ENCODE data around the gene FBN1.

The FBN1 gene

GRCh38 chr15:48365575-48365974 is 279.9 kb downstream of the FBN1 start:
- Histone ChIP-seq H2AK5ac (ENCODE audit: low read depth, low read length) (no peak overlapping the region), H3K9ac (ENCODE audit: low read depth, low read length, poor library complexity) (no peak overlapping the region)

GRCh38 chr15:48363474-48363873 is 282.0 kb downstream of the FBN1 start:
- Histone ChIP-seq H2BK15ac (ENCODE audit: low read length) (no peak overlapping the region), H3K4ac (ENCODE audit: low read length) (no peak overlapping the region), H3K4me1 (ENCODE audit: control insufficient read depth in 2 of 2, insufficient read depth in 1 of 2, low read depth in 1 of 2, low read length in 2 of 2) (peaks cover 0 to 8% of the 10 kb centered on the region in 2 donors), H4K8ac (ENCODE audit: low read depth, low read length) (no peak overlapping the region), H3K36me3 (replicated peaks in 1 of 2; ENCODE audit: control insufficient read depth in 2 of 2, insufficient read depth in 2 of 2, low read length in 2 of 2) (no peaks in the 10 kb centered on the region), H2BK5ac (ENCODE audit: low read length) (no peak overlapping the region), H3K79me1 (ENCODE audit: low read depth, low read length) (no peaks in the 10 kb centered on the region), H3K9me3 (replicated peaks in 1 of 2; ENCODE audit: control insufficient read depth in 2 of 2, insufficient read depth in 1 of 2, low read depth in 1 of 2, low read length in 2 of 2) (peaks cover 0 to 2% of the 10 kb centered on the region in 2 donors), H3K4me3 (ENCODE audit: low read length in 2 of 2) (no peak overlapping the region), H2BK120ac (ENCODE audit: low read depth, low read length) (no peak overlapping the region), H2AK5ac (ENCODE audit: low read depth, low read length) (no peak overlapping the region), H3K23ac (ENCODE audit: low read depth, low read length, poor library complexity) (no peak overlapping the region), H3K4me2 (ENCODE audit: insufficient read depth, low read length, poor library complexity, severe bottlenecking) (no peak overlapping the region), H2AFZ (ENCODE audit: low read length) (no peak overlapping the region), H3K9ac (ENCODE audit: low read depth, low read length, poor library complexity) (no peak overlapping the region), H3K14ac (ENCODE audit: low read length) (no peak overlapping the region), H2BK12ac (ENCODE audit: low read length) (no peak overlapping the region), H4K91ac (ENCODE audit: low read depth, low read length, poor library complexity) (no peak overlapping the region), H3K18ac (ENCODE audit: low read length) (no peak overlapping the region), H3K27me3 (ENCODE audit: control insufficient read depth in 3 of 3, insufficient read depth in 3 of 3, low read depth in 1 of 3, low read length in 3 of 3) (no peaks in the 10 kb centered on the region), H3K27ac (replicated peaks; ENCODE audit: low read length) (no peak overlapping the region)
- no peak for DNase-seq (ENCODE audit: low spot score)
- WGBS, 2 donors (ENCODE audit: extremely low coverage in 2 of 2, insufficient read length in 2 of 2, insufficient replicate concordance in 1 of 2): no CpG with 5 or more reads among the region's 5 CpGs

More at GRCh38 chr15:48365575-48365974, 279.9 kb downstream of the FBN1 start:
- H2AFZ ChIP-seq (ENCODE audit: low read length): no peak overlapping the region
- no peaks in the 10 kb centered on the region for H3K36me3 ChIP-seq (replicated peaks in 1 of 2; ENCODE audit: control insufficient read depth in 2 of 2, insufficient read depth in 2 of 2, low read length in 2 of 2)
- H2BK120ac ChIP-seq (ENCODE audit: low read depth, low read length): no peak overlapping the region
- WGBS, 2 donors (ENCODE audit: extremely low coverage in 2 of 2, insufficient read length in 2 of 2, insufficient replicate concordance in 1 of 2): no CpG with 5 or more reads among the region's 1 CpG
- no peak overlapping the region for H3K4ac ChIP-seq (ENCODE audit: low read length)
- no peak overlapping the region for H3K14ac ChIP-seq (ENCODE audit: low read length)
- peaks cover 0 to 2% of the 10 kb centered on the region in 2 donors for H3K9me3 ChIP-seq (replicated peaks in 1 of 2; ENCODE audit: control insufficient read depth in 2 of 2, insufficient read depth in 1 of 2, low read depth in 1 of 2, low read length in 2 of 2)
- H2BK5ac ChIP-seq (ENCODE audit: low read length): no peak overlapping the region
- no peak overlapping the region for H3K27ac ChIP-seq (replicated peaks; ENCODE audit: low read length)
- no peak overlapping the region for H3K23ac ChIP-seq (ENCODE audit: low read depth, low read length, poor library complexity)
- H3K4me1 ChIP-seq (ENCODE audit: control insufficient read depth in 2 of 2, insufficient read depth in 1 of 2, low read depth in 1 of 2, low read length in 2 of 2): peaks cover 0 to 2% of the 10 kb centered on the region in 2 donors
- H2BK15ac ChIP-seq (ENCODE audit: low read length): no peak overlapping the region
- H3K18ac ChIP-seq (ENCODE audit: low read length): no peak overlapping the region
- H4K91ac ChIP-seq (ENCODE audit: low read depth, low read length, poor library complexity): no peak overlapping the region
- no peak overlapping the region for H4K8ac ChIP-seq (ENCODE audit: low read depth, low read length)
- H2BK12ac ChIP-seq (ENCODE audit: low read length): no peak overlapping the region
- no peaks in the 10 kb centered on the region for H3K79me1 ChIP-seq (ENCODE audit: low read depth, low read length)
- no peak for DNase-seq (ENCODE audit: low spot score)
- H3K27me3 ChIP-seq (ENCODE audit: control insufficient read depth in 3 of 3, insufficient read depth in 3 of 3, low read depth in 1 of 3, low read length in 3 of 3): no peaks in the 10 kb centered on the region
- H3K4me3 ChIP-seq (ENCODE audit: low read length in 2 of 2): no peak overlapping the region
- H3K4me2 ChIP-seq (ENCODE audit: insufficient read depth, low read length, poor library complexity, severe bottlenecking): no peak overlapping the region

GRCh38 chr15:48361685-48362084 is 283.8 kb downstream of the FBN1 start:
- Histone ChIP-seq H2BK120ac (ENCODE audit: low read depth, low read length) (no peak overlapping the region), H3K27me3 (ENCODE audit: control insufficient read depth in 3 of 3, insufficient read depth in 3 of 3, low read depth in 1 of 3, low read length in 3 of 3) (no peaks in the 10 kb centered on the region), H3K4me3 (ENCODE audit: low read length in 2 of 2) (no peak overlapping the region), H2BK12ac (ENCODE audit: low read length) (no peak overlapping the region), H3K23ac (ENCODE audit: low read depth, low read length, poor library complexity) (no peak overlapping the region), H2BK15ac (ENCODE audit: low read length) (no peak overlapping the region), H2BK5ac (ENCODE audit: low read length) (no peak overlapping the region), H3K9ac (ENCODE audit: low read depth, low read length, poor library complexity) (no peak overlapping the region), H4K8ac (ENCODE audit: low read depth, low read length) (no peak overlapping the region), H3K79me1 (ENCODE audit: low read depth, low read length) (no peaks in the 10 kb centered on the region), H3K4me2 (ENCODE audit: insufficient read depth, low read length, poor library complexity, severe bottlenecking) (no peak overlapping the region), H3K4me1 (ENCODE audit: control insufficient read depth in 2 of 2, insufficient read depth in 1 of 2, low read depth in 1 of 2, low read length in 2 of 2) (peaks cover 0 to 8% of the 10 kb centered on the region in 2 donors), H2AK5ac (ENCODE audit: low read depth, low read length) (no peak overlapping the region), H3K4ac (ENCODE audit: low read length) (no peak overlapping the region), H4K91ac (ENCODE audit: low read depth, low read length, poor library complexity) (no peak overlapping the region), H3K14ac (ENCODE audit: low read length) (no peak overlapping the region), H2AFZ (ENCODE audit: low read length) (no peak overlapping the region), H3K18ac (ENCODE audit: low read length) (no peak overlapping the region), H3K9me3 (replicated peaks in 1 of 2; ENCODE audit: control insufficient read depth in 2 of 2, insufficient read depth in 1 of 2, low read depth in 1 of 2, low read length in 2 of 2) (peaks cover 0 to 2% of the 10 kb centered on the region in 2 donors), H3K27ac (replicated peaks; ENCODE audit: low read length) (no peak overlapping the region), H3K36me3 (replicated peaks in 1 of 2; ENCODE audit: control insufficient read depth in 2 of 2, insufficient read depth in 2 of 2, low read length in 2 of 2) (no peaks in the 10 kb centered on the region)
- no peak for DNase-seq (ENCODE audit: low spot score)
- WGBS, 2 donors (ENCODE audit: extremely low coverage in 2 of 2, insufficient read length in 2 of 2, insufficient replicate concordance in 1 of 2): no CpG with 5 or more reads among the region's 2 CpGs

- Histone ChIP-seq H3K79me1 (ENCODE audit: low read depth, low read length) (no peaks in the 10 kb centered on the region), H3K9me3 (replicated peaks in 1 of 2; ENCODE audit: control insufficient read depth in 2 of 2, insufficient read depth in 1 of 2, low read depth in 1 of 2, low read length in 2 of 2) (peaks cover 0 to 2% of the 10 kb centered on the region in 2 donors), H3K9ac (ENCODE audit: low read depth, low read length, poor library complexity) (no peak overlapping the region), H3K36me3 (replicated peaks in 1 of 2; ENCODE audit: control insufficient read depth in 2 of 2, insufficient read depth in 2 of 2, low read length in 2 of 2) (no peaks in the 10 kb centered on the region), H4K91ac (ENCODE audit: low read depth, low read length, poor library complexity) (no peak overlapping the region), H2AFZ (ENCODE audit: low read length) (no peak overlapping the region), H4K8ac (ENCODE audit: low read depth, low read length) (no peak overlapping the region), H2BK15ac (ENCODE audit: low read length) (no peak overlapping the region), H3K27me3 (ENCODE audit: control insufficient read depth in 3 of 3, insufficient read depth in 3 of 3, low read depth in 1 of 3, low read length in 3 of 3) (no peaks in the 10 kb centered on the region), H3K4ac (ENCODE audit: low read length) (no peak overlapping the region), H3K18ac (ENCODE audit: low read length) (no peak overlapping the region), H2BK120ac (ENCODE audit: low read depth, low read length) (no peak overlapping the region), H3K14ac (ENCODE audit: low read length) (no peak overlapping the region), H3K4me3 (ENCODE audit: low read length in 2 of 2) (no peak overlapping the region), H2BK5ac (ENCODE audit: low read length) (no peak overlapping the region), H3K4me1 (ENCODE audit: control insufficient read depth in 2 of 2, insufficient read depth in 1 of 2, low read depth in 1 of 2, low read length in 2 of 2) (peaks cover 0 to 8% of the 10 kb centered on the region in 2 donors), H2AK5ac (ENCODE audit: low read depth, low read length) (no peak overlapping the region), H3K27ac (replicated peaks; ENCODE audit: low read length) (no peak overlapping the region), H3K4me2 (ENCODE audit: insufficient read depth, low read length, poor library complexity, severe bottlenecking) (no peak overlapping the region), H2BK12ac (ENCODE audit: low read length) (no peak overlapping the region), H3K23ac (ENCODE audit: low read depth, low read length, poor library complexity) (no peak overlapping the region)
- WGBS, 2 donors (ENCODE audit: extremely low coverage in 2 of 2, insufficient read length in 2 of 2, insufficient replicate concordance in 1 of 2): no CpG with 5 or more reads among the region's 2 CpGs
- DNase-seq (ENCODE audit: low spot score): no peak
These were observed 284.7 kb downstream of the FBN1 start for GRCh38 chr15:48360841-48361240.
